Measurements from ENCODE around the gene LIPK.

GRCh38 chr10:88660598-88660884 lies 45.5 kb upstream of the LIPK start:
- TF ChIP-seq CTCF (optimal IDR thresholded peaks at IDR 0.05 in 1 of 3, IDR thresholded peaks at IDR 0.05 in 1 of 3, conservative IDR thresholded peaks at IDR 0.05 in 1 of 3; ENCODE audit: extremely low read depth in 1 of 3, insufficient read depth in 2 of 3, low read length in 3 of 3) (no peak), EZH2 (IDR thresholded peaks at IDR 0.05; ENCODE audit: low read length) (no peak)
